KMS-11 (cell line): ENCODE results near the gene CCT3.

Source experiments
- H2AFZ ChIP-seq: fragments of 200-600 bp; sonication (generic); 2 replicates; pipeline ENCODE4 v1.6.1; 2016; ENCODE audit warnings: antibody characterized with exemption, mixed run types, low read depth
- H3K27ac ChIP-seq: fragments of 200-600 bp; sonication (generic); 2 replicates; pipeline ENCODE4 v1.6.1; 2016; ENCODE audit warnings: mild to moderate bottlenecking, mixed run types
- H3K27me3 ChIP-seq: fragments of 200-600 bp; sonication (generic); 2 replicates; pipeline ENCODE4 v1.6.1; 2017; ENCODE audit warnings: mild to moderate bottlenecking, low read depth, mixed run types, moderate library complexity; ENCODE audit not compliant: insufficient read depth
- H3K36me3 ChIP-seq: fragments of 200-600 bp; sonication (generic); 2 replicates; pipeline ENCODE4 v1.6.1; 2017; ENCODE audit warnings: mild to moderate bottlenecking, mixed run types; ENCODE audit not compliant: insufficient read depth
- H3K4me1 ChIP-seq: fragments of 200-600 bp; sonication (generic); 2 replicates; pipeline ENCODE4 v1.6.1; 2016; ENCODE audit warnings: mild to moderate bottlenecking, low read depth, mixed run types; ENCODE audit not compliant: poor library complexity, severe bottlenecking
- H3K4me2 ChIP-seq: fragments of 200-600 bp; sonication (generic); 2 replicates; pipeline ENCODE4 v1.7.0; 2016; ENCODE audit warnings: mild to moderate bottlenecking, mixed run types
- H3K4me3 ChIP-seq: fragments of 200-600 bp; sonication (generic); IDR thresholded peaks from 2 replicates; pipeline ENCODE4 v1.6.1; 2017; ENCODE audit warnings: low read depth, low read length, mixed read lengths; ENCODE audit not compliant: insufficient read depth
- H3K79me2 ChIP-seq: fragments of 200-600 bp; sonication (generic); 2 replicates; pipeline ENCODE4 v1.6.1; 2016; ENCODE audit warnings: low read depth, mixed run types; ENCODE audit not compliant: insufficient read depth
- H3K9ac ChIP-seq: fragments of 200-600 bp; sonication (generic); 2 replicates; pipeline ENCODE4 v1.6.1; 2016; ENCODE audit warnings: mild to moderate bottlenecking, mixed run types
- H4K20me1 ChIP-seq: fragments of 200-600 bp; sonication (generic); 2 replicates; pipeline ENCODE4 v1.6.1; 2016; ENCODE audit warnings: mild to moderate bottlenecking, mixed run types; ENCODE audit not compliant: insufficient read depth
- TF ChIP-seq, protein P1 (sequence below): fragments of 200-600 bp; sonication (generic); conservative IDR thresholded peaks from 2 replicates; pipeline ENCODE4 v1.6.1; 2017; ENCODE audit warnings: low read depth, mild to moderate bottlenecking, antibody characterized with exemption, low read length, moderate library complexity, mixed read lengths

Gene CCT3

DNA sequence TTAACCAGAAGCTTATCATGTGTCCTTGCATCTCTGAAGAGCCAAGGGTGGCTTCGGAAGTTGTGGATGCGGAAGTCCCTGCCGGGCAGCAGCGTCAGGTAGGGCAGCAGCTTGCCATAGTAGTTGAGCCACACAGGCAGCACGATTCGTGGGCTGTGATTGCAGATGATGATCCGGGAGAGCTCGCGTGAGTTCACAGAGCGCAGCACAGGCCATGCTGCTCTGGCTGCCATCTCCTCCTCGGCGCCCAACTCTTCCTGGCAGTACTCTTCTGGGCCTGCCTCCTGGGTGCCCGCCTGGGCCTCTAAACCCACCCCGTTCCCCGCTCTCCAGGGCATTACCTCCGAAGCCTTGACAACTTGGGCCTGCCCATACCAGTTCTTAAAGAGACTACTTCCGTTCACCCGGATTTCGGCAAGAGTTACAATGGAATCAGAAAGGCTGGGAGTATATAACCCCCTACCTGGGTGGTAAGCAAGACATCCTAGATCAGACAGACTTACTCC, 39.2 kb downstream of the CCT3 start, which contains the start of gene VHLL:
VHLL (minus strand) TSS at position 456 of the 506 bp plus-strand sequence; CDS start at position 338, 118 bp downstream.
- no peak within 1 kb of the TSS for H3K9ac ChIP-seq
- no peaks in the 10 kb centered on the region for H3K36me3 ChIP-seq
- TF ChIP-seq, protein P1, sequence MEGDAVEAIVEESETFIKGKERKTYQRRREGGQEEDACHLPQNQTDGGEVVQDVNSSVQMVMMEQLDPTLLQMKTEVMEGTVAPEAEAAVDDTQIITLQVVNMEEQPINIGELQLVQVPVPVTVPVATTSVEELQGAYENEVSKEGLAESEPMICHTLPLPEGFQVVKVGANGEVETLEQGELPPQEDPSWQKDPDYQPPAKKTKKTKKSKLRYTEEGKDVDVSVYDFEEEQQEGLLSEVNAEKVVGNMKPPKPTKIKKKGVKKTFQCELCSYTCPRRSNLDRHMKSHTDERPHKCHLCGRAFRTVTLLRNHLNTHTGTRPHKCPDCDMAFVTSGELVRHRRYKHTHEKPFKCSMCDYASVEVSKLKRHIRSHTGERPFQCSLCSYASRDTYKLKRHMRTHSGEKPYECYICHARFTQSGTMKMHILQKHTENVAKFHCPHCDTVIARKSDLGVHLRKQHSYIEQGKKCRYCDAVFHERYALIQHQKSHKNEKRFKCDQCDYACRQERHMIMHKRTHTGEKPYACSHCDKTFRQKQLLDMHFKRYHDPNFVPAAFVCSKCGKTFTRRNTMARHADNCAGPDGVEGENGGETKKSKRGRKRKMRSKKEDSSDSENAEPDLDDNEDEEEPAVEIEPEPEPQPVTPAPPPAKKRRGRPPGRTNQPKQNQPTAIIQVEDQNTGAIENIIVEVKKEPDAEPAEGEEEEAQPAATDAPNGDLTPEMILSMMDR, result no peak
- H3K27ac ChIP-seq, result no peak within 1 kb of the TSS
- no peaks in the 10 kb centered on the region for H3K27me3 ChIP-seq
- H3K4me2 ChIP-seq, result no peak within 1 kb of the TSS
- no peaks in the 10 kb centered on the region for H3K4me1 ChIP-seq
- H3K4me3 ChIP-seq, result no peak within 1 kb of the TSS
- H2AFZ ChIP-seq, result no peak within 1 kb of the TSS
- no peaks in the 10 kb centered on the region for H4K20me1 ChIP-seq
- no peaks in the 10 kb centered on the region for H3K79me2 ChIP-seq

DNA sequence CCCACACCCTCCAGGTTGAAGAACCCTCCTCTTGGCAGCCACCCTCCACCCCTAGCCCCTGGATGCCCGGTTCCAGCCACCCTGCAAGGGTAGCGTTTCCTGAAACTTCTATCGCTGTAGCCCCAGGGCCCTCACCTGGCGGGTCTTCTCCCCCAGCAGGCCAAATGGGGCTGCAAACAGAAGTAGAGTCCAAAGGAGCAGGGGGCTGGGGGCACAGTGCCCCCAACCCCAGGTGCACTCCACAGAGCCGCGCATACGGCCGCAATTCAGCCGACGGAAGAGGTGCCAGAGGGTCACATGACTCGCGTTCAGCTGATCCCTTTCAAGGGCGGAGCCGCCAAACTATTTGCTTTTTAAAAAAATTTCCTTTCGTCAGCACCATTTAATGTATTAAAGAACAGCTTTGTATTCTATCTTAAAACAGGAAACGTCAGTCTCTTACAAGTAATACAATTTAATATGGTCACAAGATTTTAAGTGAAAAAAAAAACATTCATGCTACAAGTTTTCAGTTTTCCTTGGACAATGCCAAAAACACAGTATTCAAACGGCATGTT, 42.6 kb downstream of the CCT3 start, which contains the start of gene GLMP:
GLMP (minus strand) TSS at position 289 of the 557 bp plus-strand sequence; CDS start at position 255, 34 bp downstream.
- TF ChIP-seq, protein P1, result no peak
- Histone ChIP-seq H3K4me2 (peak within 1 kb of the TSS; percentile 8; the same call in 1 of the 2 replicates), H3K27ac (no peak within 1 kb of the TSS), H3K9ac (peak within 1 kb of the TSS; percentile 0; the same call in 1 of the 2 replicates), H2AFZ (peak within 1 kb of the TSS; percentile 14), H3K4me3 (peak within 1 kb of the TSS; percentile 75), H3K4me1 (peaks cover 12% of the 10 kb centered on the region), H4K20me1 (no peaks in the 10 kb centered on the region), H3K79me2 (no peaks in the 10 kb centered on the region), H3K27me3 (no peaks in the 10 kb centered on the region), H3K36me3 (no peaks in the 10 kb centered on the region)

DNA sequence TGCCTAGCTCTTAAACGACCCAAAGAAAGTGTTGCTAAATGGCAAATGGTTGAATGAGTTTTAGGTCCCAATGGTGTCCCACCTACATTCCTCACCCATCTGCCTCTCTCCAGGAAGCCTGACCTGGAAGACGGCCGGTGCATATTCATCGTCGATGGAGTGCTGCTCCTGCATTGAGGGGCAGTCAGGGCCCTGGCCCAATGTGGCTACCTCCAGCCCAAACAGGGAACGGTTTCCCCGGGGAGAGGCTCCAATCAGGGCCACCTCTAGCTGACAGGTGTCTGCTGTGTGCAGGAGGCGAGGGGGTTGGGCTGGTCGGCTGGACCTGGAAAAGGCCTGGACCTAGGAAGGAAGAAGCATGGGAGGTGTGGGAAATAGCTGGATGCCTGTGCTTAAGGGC, 44.2 kb downstream of the CCT3 start:
- Histone ChIP-seq H3K27me3 (no peaks in the 10 kb centered on the region), H3K4me3 (no peak overlapping the region), H3K79me2 (no peaks in the 10 kb centered on the region), H3K9ac (no peak overlapping the region), H2AFZ (no peak overlapping the region), H3K4me1 (peaks cover 15% of the 10 kb centered on the region), H3K36me3 (no peaks in the 10 kb centered on the region), H3K27ac (no peak overlapping the region), H3K4me2 (no peak overlapping the region), H4K20me1 (no peaks in the 10 kb centered on the region)
- TF ChIP-seq, protein P1, result no peak

DNA sequence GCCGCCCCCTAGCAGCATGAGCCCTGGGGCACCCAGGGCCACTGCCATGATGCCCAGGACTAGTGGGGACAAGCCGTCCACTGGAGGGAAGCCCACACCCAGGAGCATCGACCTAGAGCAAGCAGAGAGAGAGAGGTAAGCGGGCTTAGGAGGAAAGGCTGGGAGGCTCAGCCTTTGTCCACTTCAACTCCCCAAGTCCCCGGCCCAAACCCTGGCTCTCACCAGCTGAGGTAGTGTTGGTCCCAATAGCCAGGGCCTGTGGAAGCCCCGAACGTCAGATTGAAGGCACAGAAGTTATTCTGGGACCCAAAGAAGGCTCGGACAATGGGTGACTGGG, 45.0 kb downstream of the CCT3 start:
- no peak overlapping the region for H3K27ac ChIP-seq
- H4K20me1 ChIP-seq, result no peaks in the 10 kb centered on the region
- H2AFZ ChIP-seq, result no peak overlapping the region
- H3K4me3 ChIP-seq, result no peak overlapping the region
- TF ChIP-seq, protein P1, result no peak
- H3K9ac ChIP-seq, result no peak overlapping the region
- H3K4me1 ChIP-seq, result peaks cover 15% of the 10 kb centered on the region
- no peak overlapping the region for H3K4me2 ChIP-seq
- no peaks in the 10 kb centered on the region for H3K27me3 ChIP-seq
- H3K79me2 ChIP-seq, result no peaks in the 10 kb centered on the region
- no peaks in the 10 kb centered on the region for H3K36me3 ChIP-seq
